HG03039 (cell line): ENCODE measurements around the gene DOCK8.

Experiments used
- ATAC-seq: cut with Tn5 transposase; IDR thresholded peaks from one replicate; pipeline ENCODE4 v1.9.1; 2021; ENCODE audit warnings: mild to moderate bottlenecking, moderate library complexity; ENCODE audit not compliant: unreplicated experiment

DOCK8 gene

DNA sequence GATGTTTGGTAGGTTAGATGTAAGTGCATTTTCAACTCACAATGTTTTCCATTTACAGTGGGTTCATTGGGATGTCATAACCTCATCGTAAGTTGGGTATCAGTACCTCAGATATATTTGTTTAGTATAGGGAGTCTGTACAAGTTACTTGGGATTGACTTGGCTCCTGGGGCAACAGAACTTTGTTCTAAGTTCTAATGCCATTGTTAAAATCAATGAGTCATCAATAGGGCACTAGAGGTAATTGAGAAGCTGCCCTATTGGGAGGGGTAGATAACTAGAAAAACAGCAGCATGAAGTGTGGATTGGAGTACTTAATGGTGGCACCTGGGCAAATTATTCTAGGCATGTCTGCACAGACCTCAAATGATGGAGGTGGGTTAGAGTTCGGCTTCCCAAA is 272.8 kb downstream of the DOCK8 start:
- no peak for ATAC-seq

DNA sequence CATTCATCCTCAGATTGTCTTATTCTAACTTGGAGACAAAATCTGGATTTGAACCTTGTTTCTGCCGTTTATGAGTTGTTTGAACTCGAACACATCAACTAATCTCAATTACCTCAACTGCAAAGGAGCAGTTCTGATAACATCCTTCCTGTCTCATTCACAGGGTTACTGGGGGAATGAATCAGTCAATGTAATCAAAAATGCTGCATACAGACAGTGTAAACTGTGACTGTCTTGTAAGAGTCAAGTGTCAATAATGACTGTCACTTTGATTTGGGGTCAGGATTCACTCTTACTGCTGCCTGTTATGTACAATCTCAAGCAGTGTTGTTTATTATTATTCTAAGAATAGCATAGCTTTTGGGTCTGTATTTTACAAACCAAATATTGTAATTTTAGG is 273.8 kb downstream of the DOCK8 start:
- no peak for ATAC-seq

- ATAC-seq: no peak
Measured at GRCh38 chr9:489198-490197, 274.8 kb downstream of the DOCK8 start.

- no peak for ATAC-seq
Measured at GRCh38 chr9:494764-495163, 280.1 kb downstream of the DOCK8 start.

DNA sequence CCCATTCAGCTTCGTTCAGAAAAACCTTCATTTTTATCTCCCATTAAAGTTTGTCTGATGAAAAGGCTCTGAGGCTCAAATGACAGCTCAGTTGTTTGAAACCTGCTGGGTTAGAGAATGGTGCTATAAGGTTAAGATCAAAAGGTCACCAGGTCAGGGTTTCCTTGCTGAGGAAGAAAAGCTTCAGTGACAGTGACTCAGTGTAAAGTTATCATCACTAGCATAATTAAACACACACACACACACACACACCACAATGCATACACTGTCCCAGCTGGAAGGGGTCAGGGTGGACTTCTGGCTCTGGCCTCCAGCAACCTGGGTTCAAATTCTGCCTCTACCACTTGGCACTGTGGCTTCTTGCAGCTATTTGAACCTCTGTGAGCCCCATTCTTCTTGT is 281.1 kb downstream of the DOCK8 start:
- ATAC-seq: no peak

DNA sequence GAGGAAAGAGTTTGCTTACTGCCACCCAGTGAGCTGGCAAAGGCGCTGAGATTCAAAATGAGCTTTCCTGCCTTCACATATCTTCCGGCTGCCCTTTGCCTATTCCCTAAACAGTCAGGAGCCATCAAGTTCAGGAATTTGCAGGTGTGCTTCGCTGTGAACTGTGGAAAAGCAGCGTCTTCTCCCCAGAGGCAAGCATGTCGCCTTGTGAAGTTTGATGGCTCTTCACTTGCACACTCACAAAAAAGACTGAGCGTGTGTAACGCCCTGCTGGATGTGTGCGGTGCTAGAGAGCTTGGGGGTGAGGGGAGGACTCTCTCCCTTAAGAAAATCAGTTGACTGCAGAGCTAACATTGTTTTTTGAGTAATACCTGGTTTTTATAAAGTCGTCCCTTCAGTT is 288.7 kb downstream of the DOCK8 start:
- no peak for ATAC-seq

DNA sequence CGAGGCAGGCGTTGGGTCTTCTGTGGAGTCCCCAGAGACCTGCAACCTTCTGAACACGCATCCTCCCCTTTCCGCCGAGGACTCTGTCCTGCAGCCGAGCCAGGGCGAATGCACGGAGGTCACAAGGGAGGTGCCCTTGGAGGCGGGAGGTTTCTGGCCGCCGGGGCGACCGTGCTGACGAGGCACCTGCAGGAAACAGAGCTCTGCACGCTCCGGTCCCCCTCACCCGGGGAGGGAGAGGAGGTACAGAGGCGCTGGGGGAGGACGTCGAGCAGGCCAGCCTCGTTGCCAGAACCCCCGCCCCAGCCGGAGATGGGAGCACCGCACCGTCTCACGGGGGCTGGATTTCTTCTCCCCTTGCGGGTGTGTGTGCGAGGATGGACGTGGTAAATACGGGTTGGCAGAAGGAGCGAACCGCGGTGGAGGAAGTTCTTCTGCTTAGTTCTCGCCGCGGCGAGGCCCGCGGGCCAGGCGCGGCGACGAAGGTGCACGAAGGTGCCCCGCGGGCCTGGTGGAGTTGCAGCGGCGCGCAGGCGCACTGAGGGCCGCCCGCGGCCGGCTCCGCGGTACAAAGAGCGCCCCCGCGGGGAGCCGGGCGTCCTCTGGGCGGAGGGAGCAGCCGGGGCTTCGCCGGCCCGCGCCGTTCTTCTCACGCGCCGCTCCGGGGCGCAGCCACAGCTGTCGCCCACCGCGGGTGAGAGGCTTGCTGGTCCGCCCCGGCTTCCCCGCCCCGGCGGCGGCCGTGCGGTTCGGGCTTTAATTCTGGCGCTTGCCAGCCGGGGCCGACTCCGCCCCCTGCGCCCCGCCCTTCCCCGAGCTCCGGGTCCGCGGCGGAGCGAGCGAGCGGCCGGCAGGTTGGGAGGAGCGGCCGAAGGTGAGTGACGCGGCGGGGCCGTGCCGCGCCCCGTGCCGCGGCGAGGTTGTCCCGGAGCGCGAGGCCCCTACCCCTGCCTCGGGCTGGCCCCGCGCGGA is 289.5 kb downstream of the DOCK8 start, which contains the start of gene KANK1:
Gene KANK1, plus strand, starts transcription at position 815 of the 972 bp plus-strand sequence.
- ATAC-seq: peak; percentile 83

DNA sequence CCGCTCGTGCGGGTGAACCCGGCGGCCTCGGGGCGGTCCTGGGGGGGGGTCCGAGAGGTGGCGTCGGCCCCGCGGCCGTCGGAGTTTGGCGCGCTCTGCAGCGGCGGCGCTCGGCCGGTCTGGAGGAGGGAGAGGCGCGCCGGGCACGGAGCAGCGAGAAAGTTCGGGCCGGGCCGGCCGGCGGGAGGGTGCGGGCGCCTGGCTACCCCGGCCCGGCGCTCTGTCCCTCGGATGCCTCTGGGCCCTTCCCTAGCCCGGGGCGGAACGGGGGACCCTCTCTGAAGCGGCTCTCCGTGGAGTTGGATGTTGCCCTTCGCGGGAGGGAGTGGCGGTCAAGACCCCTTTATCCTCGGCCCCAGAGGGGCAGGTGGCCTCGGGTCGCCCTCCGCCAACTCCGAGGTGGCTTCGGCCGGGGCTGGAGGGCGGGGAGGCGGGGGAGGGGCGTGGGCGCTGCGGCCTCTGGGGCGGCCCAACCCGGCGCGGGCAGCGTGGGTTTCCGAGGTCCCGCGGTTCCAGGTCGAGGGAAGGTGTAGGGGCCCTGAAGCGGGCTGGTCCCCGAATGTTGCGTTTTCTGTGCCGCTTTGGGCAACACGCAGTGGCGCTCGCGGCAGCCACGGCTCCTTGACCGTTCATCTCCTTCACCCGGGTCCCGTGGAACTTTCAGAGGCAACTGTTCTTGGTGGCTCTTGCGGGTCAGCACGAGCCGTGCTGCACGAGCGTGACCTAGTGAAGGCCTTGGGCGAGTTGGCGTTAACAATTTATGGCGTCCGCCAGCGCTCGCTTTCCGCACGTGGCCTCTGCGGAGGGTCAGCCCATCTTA is 290.5 kb downstream of the DOCK8 start:
- peak; percentile 26 for ATAC-seq

DNA sequence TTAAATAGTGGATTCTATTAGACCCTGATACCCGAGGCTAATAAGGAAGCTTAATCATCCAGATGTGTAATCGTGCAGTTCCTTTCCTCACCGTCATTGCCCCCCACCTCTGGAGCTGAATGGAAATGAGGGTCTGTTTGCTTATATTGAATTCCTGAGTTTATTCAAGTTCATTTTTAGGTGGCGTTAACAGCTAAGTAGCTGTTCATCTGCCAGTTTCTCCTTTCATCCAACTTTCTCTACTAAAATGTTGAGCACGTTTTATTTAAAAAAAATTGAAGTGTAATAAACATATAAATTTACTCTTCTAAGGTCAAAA is 291.0 kb downstream of the DOCK8 start:
- ATAC-seq: no peak

GRCh38 chr9:506281-506680 is 291.6 kb downstream of the DOCK8 start:
- no peak for ATAC-seq

DNA sequence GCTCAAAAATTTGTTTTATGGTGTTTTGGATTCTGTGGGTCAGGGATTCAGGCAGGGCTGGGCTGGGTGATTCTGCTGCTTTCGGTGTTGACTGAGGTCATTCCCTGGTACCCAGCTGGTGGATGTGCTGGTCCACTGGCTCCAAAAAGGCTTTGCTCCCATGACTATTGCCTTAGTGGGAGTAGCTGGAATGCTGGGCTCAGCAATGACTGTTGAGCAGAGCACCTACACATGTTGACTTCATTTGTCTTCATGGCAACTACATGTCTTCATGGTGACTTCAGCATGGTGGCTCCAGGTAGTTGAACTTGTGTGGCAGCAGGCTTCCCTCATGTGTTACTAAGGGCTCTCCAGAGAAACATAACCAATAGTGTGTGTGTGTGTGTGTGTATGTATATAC is 297.2 kb downstream of the DOCK8 start:
- no peak for ATAC-seq

DNA sequence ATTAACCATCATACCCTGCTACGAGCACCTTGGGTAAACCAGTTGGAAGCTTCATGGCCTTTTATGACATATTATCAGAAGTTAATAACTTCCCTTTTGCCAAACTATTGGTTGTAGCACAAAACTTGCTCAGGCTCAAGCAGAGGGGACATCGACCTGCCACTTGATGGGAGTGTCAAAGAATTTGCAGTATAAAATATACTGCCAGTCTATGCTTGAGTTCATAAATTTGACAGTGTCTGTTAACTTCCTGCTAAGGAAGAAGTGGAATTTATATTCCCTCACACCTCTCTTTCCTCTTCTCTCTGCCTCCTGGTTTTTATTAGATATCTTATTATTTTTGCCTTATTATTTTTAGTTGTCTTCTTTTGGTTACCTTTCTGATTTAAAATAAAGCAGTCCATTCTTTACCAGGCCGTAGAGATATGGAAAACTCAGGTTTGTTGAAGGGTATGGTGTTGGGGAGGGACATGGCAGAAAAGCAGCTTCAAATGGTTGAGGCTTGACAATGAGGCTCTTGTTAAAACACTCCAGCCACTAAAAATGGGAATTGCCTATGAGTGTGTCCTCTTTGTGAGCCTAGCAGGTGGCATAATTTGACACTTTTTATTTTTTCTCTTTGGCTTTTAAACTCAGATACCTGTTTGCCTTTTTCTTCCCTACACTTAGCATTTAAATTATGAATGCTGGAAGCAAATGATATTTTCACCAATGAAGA is 298.0 kb downstream of the DOCK8 start:
- no peak for ATAC-seq
